ENCODE measurements around the gene KAT6B. TPM values are rescaled to one million over a fixed set of nuclear protein-coding genes. Genes with fewer than 3 reads are reported as not detected.

KAT6B gene
- total and polyA plus RNA-seq, 2 of the 8 experiments (the other 6 are each of a cell fraction or from before 2014, with no cell fraction given): 7.3 to 30.8 TPM

GRCh38 chr10:74969093-74969492 lies 142.7 kb downstream of the KAT6B start:
- H3K18ac ChIP-seq (ENCODE audit: extremely low read depth, low read length): no peak overlapping the region
- no peak overlapping the region for H2BK5ac ChIP-seq (ENCODE audit: low read depth, low read length)
- no peak overlapping the region for H2BK120ac ChIP-seq (replicated peaks; ENCODE audit: low read depth, low read length)
- H3K56ac ChIP-seq (replicated peaks; ENCODE audit: insufficient read length, low read depth, low read length): no peak overlapping the region
- WGBS, 2 experiments (ENCODE audit: extremely low coverage in 1 of 2, insufficient coverage in 1 of 2, insufficient read length in 1 of 2, insufficient replicate concordance in 2 of 2, low coverage in 1 of 2, low lambda C conversion rate in 2 of 2, missing lambda C conversion rate in 1 of 2): 74% methylated on average over 2 of the region's 2 CpGs; no CpG with 5 or more reads in 1 of the 2 experiments
- H3K9ac ChIP-seq (replicated peaks in 1 of 4; ENCODE audit: extremely low read depth in 1 of 4, low read depth in 3 of 4, low read length in 3 of 4): no peak overlapping the region
- no peak overlapping the region for H4K5ac ChIP-seq (ENCODE audit: insufficient read length, low read depth, low read length)
- no peak overlapping the region for H3K23ac ChIP-seq (ENCODE audit: insufficient read length)
- no peaks in the 10 kb centered on the region for H3K9me3 ChIP-seq (ENCODE audit: insufficient read depth in 2 of 2, low read depth in 1 of 2, low read length in 1 of 2)
- no peak overlapping the region for H3K27ac ChIP-seq (ENCODE audit: low read depth, low read length)
- H3K4me1 ChIP-seq (replicated peaks in 1 of 4; ENCODE audit: control insufficient read depth in 3 of 4, insufficient read depth in 4 of 4, low read length in 3 of 4): peaks cover 0 to 6% (median under 1%) of the 10 kb centered on the region in 4 experiments; a peak in 4 of 7 replicates
- H3K27me3 ChIP-seq (replicated peaks in 1 of 4; ENCODE audit: control insufficient read depth in 3 of 4, extremely low read depth in 1 of 4, insufficient read depth in 3 of 4, low read length in 3 of 4): peaks cover 0 to 1% (median 0%) of the 10 kb centered on the region in 4 experiments; a peak in 1 of 7 replicates
- no peaks in the 10 kb centered on the region for H3K79me2 ChIP-seq (ENCODE audit: control insufficient read depth in 1 of 2, insufficient read depth in 2 of 2, low read length in 2 of 2)
- DNase-seq (ENCODE audit: low read depth in 1 of 2, low spot score in 2 of 2) (no peak), FAIRE-seq (no peak)
- ChIA-PET POLR2A (ENCODE audit: partially characterized antibody) (no interaction called here), CTCF (ENCODE audit: partially characterized antibody) (interaction anchor here (1.3 kb wide), 1 partner anchor 37 kb away, joined by 3 read pairs; no protein-coding TSS in a partner anchor)
- no peak overlapping the region for H4K91ac ChIP-seq (replicated peaks; ENCODE audit: insufficient read length, low read length)
- H4K8ac ChIP-seq (ENCODE audit: extremely low read depth, insufficient read depth, low read length): no peak overlapping the region
- H2BK15ac ChIP-seq (ENCODE audit: low read length): no peak overlapping the region
- H3K23me2 ChIP-seq (ENCODE audit: low read depth, low read length): no peaks in the 10 kb centered on the region
- H2BK12ac ChIP-seq (ENCODE audit: low read depth, low read length): no peak overlapping the region
- no peaks in the 10 kb centered on the region for H3K36me3 ChIP-seq (ENCODE audit: control insufficient read depth in 2 of 4, insufficient read depth in 4 of 4, low read length in 3 of 4)
- H3K4me2 ChIP-seq (ENCODE audit: insufficient read depth in 1 of 2, low read depth in 2 of 2, low read length in 2 of 2): no peak overlapping the region
- H3K4ac ChIP-seq (replicated peaks; ENCODE audit: insufficient read length, low read depth, low read length): no peak overlapping the region
- H3K4me3 ChIP-seq (ENCODE audit: extremely low read depth in 1 of 4, insufficient read depth in 2 of 4, low read depth in 3 of 4, low read length in 4 of 4): no peak overlapping the region
- no peak overlapping the region; the same call in 1 of the 2 replicates for H2AK5ac ChIP-seq (ENCODE audit: low read depth, low read length)
- H2BK20ac ChIP-seq (ENCODE audit: low read length): no peak overlapping the region
- H4K20me1 ChIP-seq (replicated peaks in 1 of 2; ENCODE audit: control insufficient read depth in 1 of 2, insufficient read depth in 2 of 2, low read length in 2 of 2): no peaks in the 10 kb centered on the region
- no peak overlapping the region for H2AFZ ChIP-seq (ENCODE audit: low read length)
- no peak overlapping the region for H3K14ac ChIP-seq (ENCODE audit: insufficient read length)
- H3K79me1 ChIP-seq (ENCODE audit: low read depth, low read length): no peaks in the 10 kb centered on the region
- TF ChIP-seq TAF7 (optimal IDR thresholded peaks at IDR 0.05; ENCODE audit: borderline replicate concordance, low read depth, low read length) (no peak), NRF1 (IDR thresholded peaks at IDR 0.05; ENCODE audit: low read depth, low read length) (no peak), SIX5 (IDR thresholded peaks at IDR 0.05; ENCODE audit: low read depth, low read length) (no peak), KDM5A (IDR thresholded peaks at IDR 0.05; ENCODE audit: low read length) (no peak), CHD1 (IDR thresholded peaks at IDR 0.05; ENCODE audit: low read depth, low read length) (no peak), RNF2 (IDR thresholded peaks at IDR 0.05; ENCODE audit: borderline replicate concordance, low read depth, low read length, missing control alignments, poor library complexity, severe bottlenecking) (no peak), POU5F1 (IDR thresholded peaks at IDR 0.05; ENCODE audit: low read depth, low read length) (no peak), TAF1 (IDR thresholded peaks at IDR 0.05; ENCODE audit: low read depth, low read length) (no peak), CHD2 (IDR thresholded peaks at IDR 0.05; ENCODE audit: low read length) (no peak), CBX8 (IDR thresholded peaks at IDR 0.05; ENCODE audit: borderline replicate concordance, low read depth, low read length) (no peak), SP1 (IDR thresholded peaks at IDR 0.05; ENCODE audit: low read depth, low read length) (no peak), GABPA (IDR thresholded peaks at IDR 0.05; ENCODE audit: borderline replicate concordance, insufficient read depth, low read length) (no peak)
- TF ChIP-seq, protein P1, sequence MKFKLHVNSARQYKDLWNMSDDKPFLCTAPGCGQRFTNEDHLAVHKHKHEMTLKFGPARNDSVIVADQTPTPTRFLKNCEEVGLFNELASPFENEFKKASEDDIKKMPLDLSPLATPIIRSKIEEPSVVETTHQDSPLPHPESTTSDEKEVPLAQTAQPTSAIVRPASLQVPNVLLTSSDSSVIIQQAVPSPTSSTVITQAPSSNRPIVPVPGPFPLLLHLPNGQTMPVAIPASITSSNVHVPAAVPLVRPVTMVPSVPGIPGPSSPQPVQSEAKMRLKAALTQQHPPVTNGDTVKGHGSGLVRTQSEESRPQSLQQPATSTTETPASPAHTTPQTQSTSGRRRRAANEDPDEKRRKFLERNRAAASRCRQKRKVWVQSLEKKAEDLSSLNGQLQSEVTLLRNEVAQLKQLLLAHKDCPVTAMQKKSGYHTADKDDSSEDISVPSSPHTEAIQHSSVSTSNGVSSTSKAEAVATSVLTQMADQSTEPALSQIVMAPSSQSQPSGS (IDR thresholded peaks at IDR 0.05; ENCODE audit: low read length): no peak

Measured in H1 (cell line).